ENCODE measurements around the gene HOXB2.

HOXB2 gene

DNA sequence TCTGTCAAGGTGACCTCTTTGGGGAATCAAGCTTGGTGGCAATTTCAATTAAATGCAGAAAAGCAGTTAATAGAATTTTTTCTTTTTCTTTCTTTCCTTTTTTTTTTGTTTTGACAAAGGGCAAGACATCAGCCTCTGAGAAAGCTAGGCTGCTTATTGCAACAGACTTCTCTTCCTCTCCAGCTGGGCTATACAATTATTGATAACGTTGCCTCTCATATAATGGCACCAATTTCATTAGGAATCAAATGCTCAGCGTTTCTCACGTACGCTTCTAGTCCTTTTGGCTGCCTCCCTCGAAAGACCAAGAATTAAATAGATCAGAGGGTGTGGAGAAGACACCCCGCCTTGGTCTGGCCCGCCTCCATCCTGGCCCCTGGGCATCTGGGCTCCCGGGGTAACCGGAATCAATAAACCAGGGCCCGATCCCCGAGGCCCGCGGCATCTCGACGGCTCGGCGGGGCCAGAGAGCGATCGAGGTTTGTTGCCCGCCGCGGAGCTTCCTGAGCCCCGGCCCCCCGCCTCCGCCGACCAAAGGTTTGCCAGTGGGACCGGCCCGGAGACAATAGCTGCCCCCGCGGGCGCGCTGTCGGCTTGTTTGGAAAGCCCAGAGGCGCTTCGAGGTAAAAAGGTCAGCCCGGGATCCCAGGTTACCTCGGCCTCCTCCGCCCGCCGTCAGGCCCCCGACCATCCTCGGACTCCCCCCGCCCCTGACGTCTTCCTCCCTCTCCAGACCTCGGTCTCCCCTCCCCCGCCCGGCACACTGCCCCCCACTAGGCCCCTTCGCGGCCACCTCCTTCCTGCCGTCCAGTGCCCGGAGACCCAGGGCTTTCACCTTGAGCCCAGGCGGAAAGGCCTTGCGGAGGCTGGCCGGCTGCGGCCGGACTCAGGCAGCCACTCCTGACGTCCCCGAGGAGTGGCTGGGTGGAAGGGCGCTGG is 18.0 kb downstream of the HOXB2 start:
- no peaks in the 10 kb centered on the region for H3K36me3 ChIP-seq (ENCODE audit: insufficient read depth, low read length)
- H3K4me1 ChIP-seq (ENCODE audit: insufficient read depth, low read length) = no peaks in the 10 kb centered on the region
- no peaks in the 10 kb centered on the region for H4K20me1 ChIP-seq (ENCODE audit: insufficient read depth, low read length)
- ATAC-seq (ENCODE audit: insufficient read depth, low read depth) = no peak
- H3K9me3 ChIP-seq (ENCODE audit: insufficient read depth, low read length, severe bottlenecking) = no peaks in the 10 kb centered on the region
- no peak for DNase-seq
- H3K27me3 ChIP-seq (ENCODE audit: insufficient read depth, low read length, poor library complexity) = peaks cover 17% of the 10 kb centered on the region
- no peaks in the 10 kb centered on the region for H3K79me2 ChIP-seq (ENCODE audit: insufficient read depth, low read length)
- no peak overlapping the region for H3K4me2 ChIP-seq (ENCODE audit: insufficient read depth, low read length)
- no peak for TF ChIP-seq EZH2 (IDR thresholded peaks at IDR 0.05; ENCODE audit: borderline replicate concordance, low read depth, low read length, severe bottlenecking)
- TF ChIP-seq, protein P1, sequence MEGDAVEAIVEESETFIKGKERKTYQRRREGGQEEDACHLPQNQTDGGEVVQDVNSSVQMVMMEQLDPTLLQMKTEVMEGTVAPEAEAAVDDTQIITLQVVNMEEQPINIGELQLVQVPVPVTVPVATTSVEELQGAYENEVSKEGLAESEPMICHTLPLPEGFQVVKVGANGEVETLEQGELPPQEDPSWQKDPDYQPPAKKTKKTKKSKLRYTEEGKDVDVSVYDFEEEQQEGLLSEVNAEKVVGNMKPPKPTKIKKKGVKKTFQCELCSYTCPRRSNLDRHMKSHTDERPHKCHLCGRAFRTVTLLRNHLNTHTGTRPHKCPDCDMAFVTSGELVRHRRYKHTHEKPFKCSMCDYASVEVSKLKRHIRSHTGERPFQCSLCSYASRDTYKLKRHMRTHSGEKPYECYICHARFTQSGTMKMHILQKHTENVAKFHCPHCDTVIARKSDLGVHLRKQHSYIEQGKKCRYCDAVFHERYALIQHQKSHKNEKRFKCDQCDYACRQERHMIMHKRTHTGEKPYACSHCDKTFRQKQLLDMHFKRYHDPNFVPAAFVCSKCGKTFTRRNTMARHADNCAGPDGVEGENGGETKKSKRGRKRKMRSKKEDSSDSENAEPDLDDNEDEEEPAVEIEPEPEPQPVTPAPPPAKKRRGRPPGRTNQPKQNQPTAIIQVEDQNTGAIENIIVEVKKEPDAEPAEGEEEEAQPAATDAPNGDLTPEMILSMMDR (IDR thresholded peaks at IDR 0.05; ENCODE audit: borderline replicate concordance, extremely low read depth, low read length, poor library complexity, severe bottlenecking) = no peak
- no peak overlapping the region for H2AFZ ChIP-seq (ENCODE audit: low read depth, low read length)
- H3K27ac ChIP-seq (ENCODE audit: low read length) = no peak overlapping the region
- no peak overlapping the region for H3K4me3 ChIP-seq (ENCODE audit: low read depth in 1 of 2, low read length in 2 of 2)
- no peak overlapping the region for H3K9ac ChIP-seq (ENCODE audit: low read depth, low read length)

DNA sequence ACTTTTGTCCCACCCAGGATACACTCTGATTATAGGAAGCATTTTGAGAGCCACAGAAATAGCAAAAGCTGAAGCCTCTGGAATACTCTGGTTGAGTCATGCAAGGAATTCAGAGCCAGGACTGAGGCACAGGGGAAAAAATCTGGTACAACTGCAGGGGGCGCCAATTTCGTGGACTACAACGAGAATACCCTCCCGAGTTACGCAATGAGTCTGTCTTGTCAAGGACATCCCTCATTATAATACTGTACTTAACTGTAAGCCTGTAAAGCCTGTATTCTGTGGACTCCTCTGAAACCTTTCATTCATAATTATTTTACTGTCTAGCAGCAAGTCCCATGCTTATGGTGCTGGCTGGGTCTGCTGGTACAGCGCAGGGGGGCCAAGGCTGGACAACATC is 21.9 kb downstream of the HOXB2 start:
- ATAC-seq (ENCODE audit: insufficient read depth, low read depth) = no peak
- Histone ChIP-seq H3K9ac (ENCODE audit: low read depth, low read length) (no peak overlapping the region), H3K9me3 (ENCODE audit: insufficient read depth, low read length, severe bottlenecking) (no peaks in the 10 kb centered on the region), H3K27me3 (ENCODE audit: insufficient read depth, low read length, poor library complexity) (peaks cover 16% of the 10 kb centered on the region), H3K4me3 (ENCODE audit: low read depth in 1 of 2, low read length in 2 of 2) (no peak overlapping the region), H2AFZ (ENCODE audit: low read depth, low read length) (no peak overlapping the region), H3K27ac (ENCODE audit: low read length) (no peak overlapping the region), H3K36me3 (ENCODE audit: insufficient read depth, low read length) (no peaks in the 10 kb centered on the region), H3K4me1 (ENCODE audit: insufficient read depth, low read length) (no peaks in the 10 kb centered on the region), H4K20me1 (ENCODE audit: insufficient read depth, low read length) (no peaks in the 10 kb centered on the region), H3K4me2 (ENCODE audit: insufficient read depth, low read length) (no peak overlapping the region), H3K79me2 (ENCODE audit: insufficient read depth, low read length) (no peaks in the 10 kb centered on the region)
- no peak for DNase-seq
- TF ChIP-seq EZH2 (IDR thresholded peaks at IDR 0.05; ENCODE audit: borderline replicate concordance, low read depth, low read length, severe bottlenecking) = no peak
- TF ChIP-seq, protein P1 (IDR thresholded peaks at IDR 0.05; ENCODE audit: borderline replicate concordance, extremely low read depth, low read length, poor library complexity, severe bottlenecking) = peak; percentile 12

DNA sequence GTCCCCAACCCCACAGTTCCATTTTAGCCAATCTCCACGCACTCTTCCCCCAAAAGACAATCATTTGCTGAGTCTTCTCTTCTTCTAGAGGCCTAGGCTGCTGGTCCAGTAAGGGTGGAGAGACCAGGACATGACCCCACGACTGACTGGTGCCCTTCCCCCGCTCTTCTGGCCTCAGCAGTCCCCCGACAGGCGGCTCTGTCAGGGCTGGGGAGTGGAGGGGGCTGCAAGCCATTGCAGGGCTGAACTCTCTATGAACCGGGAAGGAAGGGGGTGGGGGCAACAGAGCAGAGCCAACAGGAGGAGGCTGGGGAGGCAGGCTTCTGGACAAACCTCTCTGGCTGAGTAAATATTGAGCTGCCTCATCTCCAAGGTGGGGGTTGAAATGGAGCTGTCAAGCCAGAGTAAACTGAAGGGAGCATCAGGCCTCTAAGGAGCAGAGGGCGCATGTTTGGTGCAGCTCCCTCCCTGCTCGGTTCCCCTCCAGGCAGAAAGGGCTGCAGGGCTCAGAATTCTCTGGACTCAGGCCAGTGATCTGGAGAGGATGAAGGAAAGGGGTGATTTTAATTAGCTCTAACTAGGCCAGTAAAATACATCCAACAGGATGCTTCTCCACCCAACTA is 22.8 kb downstream of the HOXB2 start:
- Histone ChIP-seq H3K4me1 (ENCODE audit: insufficient read depth, low read length) (no peaks in the 10 kb centered on the region), H4K20me1 (ENCODE audit: insufficient read depth, low read length) (no peaks in the 10 kb centered on the region), H3K27ac (ENCODE audit: low read length) (no peak overlapping the region), H3K4me3 (ENCODE audit: low read depth in 1 of 2, low read length in 2 of 2) (no peak overlapping the region), H3K27me3 (ENCODE audit: insufficient read depth, low read length, poor library complexity) (peaks cover 21% of the 10 kb centered on the region), H3K79me2 (ENCODE audit: insufficient read depth, low read length) (no peaks in the 10 kb centered on the region), H3K4me2 (ENCODE audit: insufficient read depth, low read length) (no peak overlapping the region), H3K9me3 (ENCODE audit: insufficient read depth, low read length, severe bottlenecking) (no peaks in the 10 kb centered on the region), H2AFZ (ENCODE audit: low read depth, low read length) (no peak overlapping the region), H3K9ac (ENCODE audit: low read depth, low read length) (no peak overlapping the region), H3K36me3 (ENCODE audit: insufficient read depth, low read length) (no peaks in the 10 kb centered on the region)
- DNase-seq (no peak), ATAC-seq (ENCODE audit: insufficient read depth, low read depth) (no peak)
- TF ChIP-seq, protein P1 (IDR thresholded peaks at IDR 0.05; ENCODE audit: borderline replicate concordance, extremely low read depth, low read length, poor library complexity, severe bottlenecking) = no peak
- no peak for TF ChIP-seq EZH2 (IDR thresholded peaks at IDR 0.05; ENCODE audit: borderline replicate concordance, low read depth, low read length, severe bottlenecking)

Data from DND-41 (cell line).